HEK293 (cell line): ENCODE measurements around the gene IGF1R.
"Not testable (repeated sequence)": the region's sequence is repeated elsewhere in the genome, so short reads cannot be mapped to it uniquely, and the experiment has no call there.

ENCODE experiments used
- CTCF ChIA-PET: fragments of 350-600 bp; formaldehyde crosslinking; extraction: SDS; loops from one replicate; lab custom pipeline; 2021; ENCODE audit warnings: antibody characterized with exemption; lab: Yijun Ruan, JAX
- POLR2A ChIA-PET: fragments of 300-600 bp; formaldehyde crosslinking; extraction: SDS; loops from one replicate; lab custom pipeline; 2020; ENCODE audit warnings: antibody characterized with exemption, inconsistent platforms; lab: Yijun Ruan, JAX
- H3K27ac ChIP-seq: fragments of 200-500 bp; sonication (Bioruptor generic); 2 replicates; pipeline ENCODE4 v1.5.1; 2014; ENCODE audit warnings: low read depth, low read length, control low read depth, inconsistent platforms; ENCODE audit errors: extremely low read depth
- H3K36me3 ChIP-seq, 2 experiments: fragments of 200-500 bp in 1 of 2; sonication (Bioruptor generic) in 1 of 2; 1 replicate in 1 of 2; 2 replicates in 1 of 2; pipeline ENCODE4 v1.5.1; 2014 to 2017; ENCODE audit warnings: inconsistent platforms in 2 of 2, low read length in 2 of 2; ENCODE audit not compliant: control insufficient read depth in 2 of 2, insufficient read depth in 1 of 2
- H3K4me1 ChIP-seq: fragments of 200-500 bp; sonication (Bioruptor generic); 2 replicates; pipeline ENCODE4 v1.5.1; 2014; ENCODE audit warnings: mild to moderate bottlenecking, low read length, inconsistent platforms; ENCODE audit not compliant: control insufficient read depth, insufficient read depth
- H3K4me3 ChIP-seq: 2 replicates; pipeline ENCODE4 v1.5.1; 2011; ENCODE audit warnings: low read depth, mild to moderate bottlenecking, control low read depth, low read length, moderate library complexity
- H3K9me3 ChIP-seq: fragments of 200-500 bp; sonication (Bioruptor generic); 2 replicates; pipeline ENCODE4 v1.5.1; 2014; ENCODE audit warnings: low read depth, low read length, inconsistent platforms; ENCODE audit not compliant: control insufficient read depth, insufficient read depth
- BCL6B ChIP-seq: fragments of 450-650 bp; formaldehyde crosslinking; IDR thresholded peaks from 2 replicates; pipeline ENCODE4 v1.5.1; 2017; ENCODE audit warnings: missing biosample characterization, missing genetic modification characterization
- HOXA7 ChIP-seq: sonication (generic); formaldehyde crosslinking; IDR thresholded peaks from 2 replicates; pipeline ENCODE4 v1.8.1; 2022; ENCODE audit warnings: missing genetic modification reagents, borderline replicate concordance
- PRDM10 ChIP-seq: fragments of 450-650 bp; formaldehyde crosslinking; IDR thresholded peaks from 2 replicates; pipeline ENCODE4 v1.5.1; 2016; ENCODE audit warnings: missing biosample characterization, missing genetic modification characterization
- ZNF132 ChIP-seq: fragments of 450-650 bp; formaldehyde crosslinking; IDR thresholded peaks from 2 replicates; pipeline ENCODE4 v1.5.1; 2017; ENCODE audit warnings: missing biosample characterization, missing genetic modification characterization, borderline replicate concordance
- ZNF138 ChIP-seq: fragments of 450-650 bp; formaldehyde crosslinking; IDR thresholded peaks from 2 replicates; pipeline ENCODE4 v1.5.1; 2016; ENCODE audit warnings: missing biosample characterization, missing genetic modification characterization, borderline replicate concordance
- ZNF174 ChIP-seq: fragments of 450-650 bp; formaldehyde crosslinking; IDR thresholded peaks from 2 replicates; pipeline ENCODE4 v1.5.0; 2017; ENCODE audit warnings: missing biosample characterization, mild to moderate bottlenecking, missing genetic modification characterization
- ZNF211 ChIP-seq: fragments of 450-650 bp; formaldehyde crosslinking; IDR thresholded peaks from 2 replicates; pipeline ENCODE4 v1.5.1; 2016; ENCODE audit warnings: low read depth, missing biosample characterization, missing genetic modification characterization
- ZNF24 ChIP-seq: fragments of 450-650 bp; formaldehyde crosslinking; IDR thresholded peaks from 2 replicates; pipeline ENCODE4 v1.5.1; 2016; ENCODE audit warnings: missing biosample characterization, missing genetic modification characterization
- ZNF248 ChIP-seq: fragments of 450-650 bp; formaldehyde crosslinking; IDR thresholded peaks from 2 replicates; pipeline ENCODE4 v1.5.1; 2017; ENCODE audit warnings: missing biosample characterization, missing genetic modification characterization
- ZNF280C ChIP-seq: fragments of 450-650 bp; formaldehyde crosslinking; IDR thresholded peaks from 2 replicates; pipeline ENCODE4 v1.5.1; 2016; ENCODE audit warnings: missing biosample characterization, missing genetic modification characterization
- ZNF558 ChIP-seq: fragments of 450-650 bp; formaldehyde crosslinking; IDR thresholded peaks from 2 replicates; pipeline ENCODE4 v1.5.1; 2016; ENCODE audit warnings: missing biosample characterization, missing genetic modification characterization
- ZNF645 ChIP-seq: fragments of 450-650 bp; formaldehyde crosslinking; IDR thresholded peaks from 2 replicates; pipeline ENCODE4; 2016; ENCODE audit warnings: missing biosample characterization, missing genetic modification characterization
- ZNF692 ChIP-seq: fragments of 450-650 bp; formaldehyde crosslinking; IDR thresholded peaks from 2 replicates; pipeline ENCODE4 v1.5.1; 2016; ENCODE audit warnings: missing biosample characterization, missing genetic modification characterization
- ZNF768 ChIP-seq: fragments of 450-650 bp; formaldehyde crosslinking; IDR thresholded peaks from 2 replicates; pipeline ENCODE4 v1.5.1; 2018; ENCODE audit warnings: missing biosample characterization, mild to moderate bottlenecking, missing genetic modification characterization
- ZNF777 ChIP-seq: fragments of 450-650 bp; formaldehyde crosslinking; IDR thresholded peaks from 2 replicates; pipeline ENCODE4 v1.5.1; 2017; ENCODE audit warnings: missing biosample characterization, missing genetic modification characterization, borderline replicate concordance

The IGF1R gene

GRCh38 chr15:99002226-99002625 is 353.9 kb downstream of the IGF1R start:
- H3K36me3 ChIP-seq: no peaks in the 10 kb centered on the region
- POLR2A ChIA-PET: no interaction called here
- H3K4me1 ChIP-seq: no peaks in the 10 kb centered on the region
- no peak overlapping the region for H3K27ac ChIP-seq
- CTCF ChIA-PET: no interaction called here
- TF ChIP-seq ZNF248 (tag by site-specific recombination): no peak
- TF ChIP-seq ZNF768 (tag by site-specific recombination): no peak
- no peak for TF ChIP-seq ZNF558 (tag by site-specific recombination)
- no peak for TF ChIP-seq ZNF138 (tag by site-specific recombination)
- TF ChIP-seq ZNF132 (tag by site-specific recombination): no peak
- no peak for TF ChIP-seq ZNF777 (tag by site-specific recombination)
- H3K4me3 ChIP-seq: no peak overlapping the region
- no peaks in the 10 kb centered on the region for H3K9me3 ChIP-seq

- H3K27ac ChIP-seq, H3K4me3 ChIP-seq, POLR2A ChIA-PET, H3K36me3 ChIP-seq, H3K9me3 ChIP-seq, H3K4me1 ChIP-seq: not testable (repeated sequence)
- CTCF ChIA-PET: interaction anchor here (0.6 kb wide), 1 partner anchor 496 kb away, joined by 4 read pairs; no protein-coding TSS in a partner anchor
Measured at GRCh38 chr15:99003317-99003716, 355.0 kb downstream of the IGF1R start.

- H3K27ac ChIP-seq, H3K4me3 ChIP-seq, H3K9me3 ChIP-seq, POLR2A ChIA-PET, H3K4me1 ChIP-seq, H3K36me3 ChIP-seq: not testable (repeated sequence)
- CTCF ChIA-PET: interaction anchor here (0.6 to 1.8 kb wide), 2 partner anchors 44 to 123 kb away, joined by 3 to 4 read pairs; no protein-coding TSS in a partner anchor
Measured at GRCh38 chr15:99004998-99005974, 356.9 kb downstream of the IGF1R start.

GRCh38 chr15:99006146-99006545 is 357.8 kb downstream of the IGF1R start:
- H3K36me3 ChIP-seq: no peaks in the 10 kb centered on the region
- no peaks in the 10 kb centered on the region for H3K9me3 ChIP-seq
- peaks cover 6% of the 10 kb centered on the region for H3K4me1 ChIP-seq
- no peak overlapping the region for H3K4me3 ChIP-seq
- ChIA-PET POLR2A (no interaction called here), CTCF (interaction anchor here (0.6 to 1.8 kb wide), 2 partner anchors 43 to 124 kb away, joined by 3 to 4 read pairs; no protein-coding TSS in a partner anchor)
- no peak overlapping the region for H3K27ac ChIP-seq
- TF ChIP-seq ZNF692 (no peak), ZNF558 (tag by site-specific recombination) (no peak), PRDM10 (tag by site-specific recombination) (no peak), ZNF645 (tag by site-specific recombination) (no peak), ZNF24 (tag by site-specific recombination) (no peak), ZNF211 (no peak), ZNF280C (no peak), HOXA7 (no peak), BCL6B (tag by site-specific recombination) (no peak), ZNF174 (tag by site-specific recombination) (no peak)
